Uterine smooth muscle cell (primary cell): ENCODE results near the gene STAP2. TPM values are rescaled to one million over a fixed set of nuclear protein-coding genes. Genes with fewer than 3 reads are reported as not detected.

Experiments
- total RNA-seq: library from RNA; depleted of rRNA; stranded (reverse); fragments of >200 nt; gene quantifications from 2 replicates; pipeline ENCODE4 v1.2.3, GENCODE V29; 2014

Gene STAP2
- total RNA-seq = 5.9 and 7.5 TPM in 2 replicates

GRCh38 chr19:4338441-4339355 lies at the start of gene STAP2:
Gene STAP2, minus strand, starts transcription at chr19:4338827. Its CDS starts 74 bp downstream, at chr19:4338753.

GRCh38 chr19:4343370-4344307 lies 5.0 kb upstream of the STAP2 start, which contains the start of gene MPND:
Gene MPND, plus strand, starts transcription at chr19:4343562. Its CDS starts 32 bp downstream, at chr19:4343594.

GRCh38 chr19:4304538-4305256 lies 33.9 kb downstream of the STAP2 start, which contains the start of gene FSD1:
Gene FSD1, plus strand, starts transcription at chr19:4304598. Its CDS starts 149 bp downstream, at chr19:4304747.

GRCh38 chr19:4302243-4302640 lies 36.4 kb downstream of the STAP2 start, which contains the start of gene TMIGD2:
Gene TMIGD2, minus strand, starts transcription at chr19:4302389. Its CDS starts 4 bp downstream, at chr19:4302385.

GRCh38 chr19:4278419-4279266 lies 60.0 kb downstream of the STAP2 start, which contains the start of gene SHD:
Gene SHD, plus strand, starts transcription at chr19:4279266. Its CDS starts 798 bp downstream, at chr19:4280064.

Other genes with a start within 250 kb of the STAP2 start
- gene MAP2K2, start 214.7 kb downstream of the STAP2 start, total RNA-seq = 127 and 160 TPM in 2 replicates
- under 0.01 TPM in 1 of 2 replicates, not detected in the other for gene CREB3L3, start 185.2 kb downstream of the STAP2 start, total RNA-seq
- gene SIRT6, start 156.3 kb downstream of the STAP2 start, total RNA-seq = 14.7 and 21.5 TPM in 2 replicates
- gene ANKRD24, start 156.1 kb downstream of the STAP2 start, total RNA-seq = 0.33 and 1.2 TPM in 2 replicates
- gene EBI3, start 109.3 kb downstream of the STAP2 start, total RNA-seq = not detected in 2 replicates
- 18.2 and 22.7 TPM in 2 replicates for gene YJU2, start 91.7 kb downstream of the STAP2 start, total RNA-seq
- gene SHD, start 59.6 kb downstream of the STAP2 start, total RNA-seq = not detected in 2 replicates
- gene TMIGD2, start 36.4 kb downstream of the STAP2 start, total RNA-seq = not detected in 2 replicates
- gene FSD1, start 34.2 kb downstream of the STAP2 start, total RNA-seq = 15.5 and 24.5 TPM in 2 replicates
- gene MPND, start 4.7 kb upstream of the STAP2 start, total RNA-seq = 5.6 and 7.9 TPM in 2 replicates
- 29.1 and 36.1 TPM in 2 replicates for gene SH3GL1, start 61.7 kb upstream of the STAP2 start, total RNA-seq
- gene CHAF1A, start 63.8 kb upstream of the STAP2 start, total RNA-seq = 10.1 and 29.7 TPM in 2 replicates
- 106 and 123 TPM in 2 replicates for gene UBXN6, start 119.0 kb upstream of the STAP2 start, total RNA-seq
- gene HDGFL2, start 133.5 kb upstream of the STAP2 start, total RNA-seq = 66.8 and 70.1 TPM in 2 replicates
- 0.55 and 4.0 TPM in 2 replicates for gene PLIN4, start 179.7 kb upstream of the STAP2 start, total RNA-seq
- gene PLIN5, start 196.4 kb upstream of the STAP2 start, total RNA-seq = not detected in 2 replicates
- gene LRG1, start 201.2 kb upstream of the STAP2 start, total RNA-seq = not detected in 2 replicates
- gene SEMA6B, start 220.9 kb upstream of the STAP2 start, total RNA-seq = under 0.01 and 0.11 TPM in 2 replicates